Activated CD8-positive, alpha-beta memory T cell treated with anti-CD3 and anti-CD28 coated beads for 1 hour (primary cell): Measurements from ENCODE around the gene CAP1.
"Not testable (repeated sequence)": the region's sequence is repeated elsewhere in the genome, so short reads cannot be mapped to it uniquely, and the experiment has no call there.

Source experiments
- DNase-seq, 2 donors: peaks; one replicate each; pipeline ENCODE4 v3.0.0-alpha.2; 2020; ENCODE audit warnings: low read depth in 1 of 2; ENCODE audit errors: extremely low read depth in 1 of 2

CAP1 gene, protein sequence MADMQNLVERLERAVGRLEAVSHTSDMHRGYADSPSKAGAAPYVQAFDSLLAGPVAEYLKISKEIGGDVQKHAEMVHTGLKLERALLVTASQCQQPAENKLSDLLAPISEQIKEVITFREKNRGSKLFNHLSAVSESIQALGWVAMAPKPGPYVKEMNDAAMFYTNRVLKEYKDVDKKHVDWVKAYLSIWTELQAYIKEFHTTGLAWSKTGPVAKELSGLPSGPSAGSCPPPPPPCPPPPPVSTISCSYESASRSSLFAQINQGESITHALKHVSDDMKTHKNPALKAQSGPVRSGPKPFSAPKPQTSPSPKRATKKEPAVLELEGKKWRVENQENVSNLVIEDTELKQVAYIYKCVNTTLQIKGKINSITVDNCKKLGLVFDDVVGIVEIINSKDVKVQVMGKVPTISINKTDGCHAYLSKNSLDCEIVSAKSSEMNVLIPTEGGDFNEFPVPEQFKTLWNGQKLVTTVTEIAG

DNA sequence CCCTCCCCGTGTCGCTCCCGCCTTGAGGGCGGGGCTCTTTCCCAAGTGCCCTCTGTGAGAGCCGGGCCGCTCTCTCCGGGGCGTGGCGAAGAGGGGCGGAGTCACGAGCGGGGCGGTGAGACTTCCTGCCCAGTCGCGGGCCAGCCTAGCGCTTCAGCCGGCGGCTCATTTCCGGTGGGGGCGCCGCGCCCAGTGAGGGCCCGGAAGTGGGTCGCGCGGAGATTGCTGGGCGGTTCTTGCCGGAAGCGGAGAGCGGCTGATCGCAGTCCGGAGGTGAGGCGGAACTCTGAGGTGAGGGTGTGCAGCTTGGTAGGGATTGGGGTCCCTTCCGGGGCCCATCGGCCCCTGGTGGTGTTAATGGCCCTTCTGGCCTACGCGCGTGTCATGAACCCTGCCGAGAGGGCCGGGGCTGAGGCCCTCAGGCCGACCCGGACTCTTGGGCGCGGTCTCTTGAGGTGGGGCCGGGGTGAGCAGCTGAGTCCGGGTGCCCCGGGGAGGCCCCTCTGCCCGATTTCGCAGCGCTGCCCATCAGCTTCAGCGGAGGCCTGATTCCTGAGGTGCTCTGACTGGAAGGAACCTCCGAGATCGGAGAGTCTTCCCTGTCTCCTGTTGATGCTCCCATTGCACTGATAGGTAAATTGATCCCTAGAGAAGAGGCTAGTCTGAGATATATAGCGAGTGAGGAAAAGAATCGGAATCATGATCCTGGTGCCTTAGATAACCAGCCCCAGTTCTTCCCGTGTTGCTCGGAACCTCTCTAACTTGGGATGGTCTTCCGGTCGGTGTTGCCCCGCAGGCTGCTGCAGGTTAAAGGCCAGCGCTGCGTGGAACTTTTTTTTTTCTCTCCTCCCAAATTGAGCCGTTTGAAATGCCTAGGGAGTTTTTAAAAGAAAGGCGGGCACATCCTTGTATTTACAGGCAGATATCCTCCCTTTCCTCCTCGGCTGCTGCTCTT lies at the start of gene CAP1:
Gene CAP1 (plus strand): TSS at position 219 of the 955 bp plus-strand sequence. CDS start 18,618 bp downstream, outside the sequence.
- peak; percentile 99 for DNase-seq

DNA sequence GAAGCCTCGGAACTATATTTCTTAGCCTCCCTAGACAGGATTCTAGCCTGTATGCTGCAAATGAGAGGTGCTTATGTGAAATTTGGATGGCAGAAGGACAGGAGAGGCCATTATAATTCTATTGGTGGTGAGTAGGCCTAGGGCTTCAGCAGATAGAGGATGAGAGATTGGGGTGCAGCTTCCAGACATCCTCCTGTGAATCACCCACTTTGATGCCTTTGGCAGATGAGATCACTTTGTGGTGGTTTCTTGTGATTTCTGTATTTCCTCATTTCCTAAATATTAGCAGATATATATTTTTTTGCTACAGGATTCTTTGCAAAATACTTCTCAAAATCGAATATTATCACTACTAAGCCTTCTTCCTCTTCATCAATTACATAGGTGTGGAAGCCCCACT lies 48.3 kb upstream of the CAP1 start:
- DNase-seq = no peak

DNA sequence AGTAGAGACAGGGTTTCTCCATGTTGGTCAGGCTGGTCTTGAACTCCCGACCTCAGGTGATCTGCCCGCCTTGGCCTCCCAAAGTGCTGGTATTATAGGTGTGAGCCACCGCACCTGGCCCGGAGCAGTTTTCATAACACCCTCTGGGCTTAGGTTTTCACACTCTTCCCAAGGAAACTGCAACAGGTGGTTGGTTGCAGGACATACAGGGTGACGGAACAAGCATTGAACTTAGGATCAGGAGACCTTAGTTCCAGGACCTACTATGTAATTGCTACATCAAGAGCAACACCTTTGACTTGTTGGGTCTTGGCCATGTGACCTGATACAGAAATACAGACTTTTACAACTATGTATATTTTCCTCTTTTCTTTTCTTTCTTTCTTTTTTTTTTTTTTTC lies 47.6 kb upstream of the CAP1 start:
- no peak for DNase-seq

DNA sequence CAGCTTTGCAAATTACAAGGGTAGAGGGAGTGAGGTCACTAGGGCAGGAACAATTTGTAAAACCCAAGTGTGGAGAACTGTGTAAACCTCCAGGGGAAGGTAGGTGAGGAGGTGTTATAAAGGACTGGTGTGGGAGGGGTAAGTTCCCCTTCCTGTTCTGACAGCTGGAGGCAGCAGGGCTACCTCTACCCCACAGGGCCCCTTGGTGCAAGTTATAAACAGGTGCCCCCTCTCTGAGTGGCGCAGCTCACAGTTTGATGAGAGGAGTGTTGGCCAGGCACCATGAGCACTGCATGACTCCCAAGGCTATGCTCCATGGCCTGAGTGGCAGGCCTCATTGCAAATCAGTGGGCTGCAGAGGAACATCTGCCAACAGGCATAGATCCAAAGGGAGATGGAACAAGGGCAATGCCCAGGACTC lies 44.5 kb upstream of the CAP1 start:
- DNase-seq = no peak

DNA sequence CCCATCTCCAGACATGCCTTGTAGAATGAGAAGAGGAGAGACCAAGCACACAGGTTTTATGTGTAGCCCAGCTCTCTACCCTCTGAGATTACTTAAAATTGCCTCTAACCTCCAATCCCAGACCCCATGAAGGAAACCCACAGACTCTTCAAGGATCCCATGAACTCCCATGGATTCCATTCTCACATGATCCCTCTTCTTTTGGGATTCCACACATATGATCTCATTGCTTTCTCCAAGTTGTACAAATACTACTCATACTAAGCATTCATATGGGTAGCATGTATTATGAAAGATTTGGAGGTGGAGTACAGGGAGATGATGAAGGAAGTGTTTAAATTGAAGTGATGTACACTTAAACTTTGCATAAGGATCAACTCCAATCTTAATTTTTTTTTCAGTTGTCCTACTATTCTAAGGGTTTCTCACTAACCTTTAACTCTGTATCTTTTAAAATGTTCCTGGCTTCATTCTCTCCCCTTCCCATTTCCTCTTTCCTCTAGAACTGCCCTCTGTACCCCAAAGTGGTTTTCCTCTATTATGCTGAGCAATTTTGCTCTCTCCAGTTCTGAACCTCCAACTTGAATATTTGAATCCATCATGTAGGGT lies 44.0 kb upstream of the CAP1 start:
- DNase-seq = no peak

DNA sequence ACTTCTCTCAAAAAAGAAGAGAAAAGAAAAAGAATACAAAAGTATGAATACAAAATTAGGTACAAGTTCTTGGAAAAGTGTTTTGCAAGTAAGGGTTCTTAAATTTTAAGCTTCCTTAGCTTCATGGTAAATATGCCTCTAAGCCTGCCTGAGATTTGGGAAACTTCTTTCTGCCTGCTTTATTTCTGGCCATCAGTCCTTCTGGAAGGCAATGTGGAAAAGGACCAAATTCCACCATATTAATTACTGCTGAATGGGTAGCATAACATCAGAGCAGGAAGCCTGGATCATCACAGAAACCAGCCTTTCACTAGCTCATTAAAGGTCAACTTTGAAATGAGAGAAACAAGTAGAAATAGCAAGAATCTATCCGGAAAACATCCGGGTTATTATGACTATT lies 39.1 kb upstream of the CAP1 start:
- DNase-seq = no peak

DNA sequence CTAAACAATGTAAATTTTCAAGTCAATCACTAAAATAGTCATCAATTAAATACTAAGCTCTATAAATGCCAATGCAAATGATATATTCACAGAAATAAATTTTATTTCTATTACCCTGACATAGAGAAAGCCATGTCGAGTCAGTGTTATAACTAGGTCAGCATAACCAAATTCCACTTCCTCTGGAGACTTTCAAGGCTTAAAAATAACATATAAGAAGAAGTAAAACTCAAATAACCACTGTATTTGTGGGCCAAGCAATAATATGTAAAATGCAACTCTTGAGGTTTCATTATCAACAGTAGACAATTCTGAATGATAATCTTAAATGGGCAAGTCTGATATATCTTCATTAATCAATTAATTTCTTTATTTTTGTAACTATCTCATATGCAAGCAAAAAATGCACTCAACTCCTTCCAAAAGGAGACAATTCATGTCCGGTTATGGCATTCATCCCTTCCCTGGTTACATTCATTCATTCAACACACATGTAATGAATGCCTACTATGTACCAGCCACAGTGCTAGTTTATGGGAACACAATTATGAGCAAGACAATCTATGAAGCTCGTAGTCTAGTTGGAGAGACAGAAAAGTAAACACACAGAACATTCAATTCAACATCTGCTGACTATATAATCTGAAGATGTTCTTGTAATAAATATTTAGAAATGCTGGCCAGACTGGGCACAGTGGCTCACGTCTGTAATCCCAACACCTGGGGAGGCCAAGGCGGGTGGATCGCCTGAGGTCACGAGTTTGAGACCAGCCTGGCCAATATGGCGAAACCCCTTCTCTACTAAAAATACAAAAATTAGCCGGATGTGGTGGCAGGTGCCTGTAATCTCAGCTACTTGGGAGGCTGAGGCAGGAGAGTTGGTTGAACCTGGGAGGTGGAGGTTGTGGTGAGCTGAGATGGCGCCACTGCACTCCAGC lies 37.1 kb upstream of the CAP1 start:
- no peak for DNase-seq

DNA sequence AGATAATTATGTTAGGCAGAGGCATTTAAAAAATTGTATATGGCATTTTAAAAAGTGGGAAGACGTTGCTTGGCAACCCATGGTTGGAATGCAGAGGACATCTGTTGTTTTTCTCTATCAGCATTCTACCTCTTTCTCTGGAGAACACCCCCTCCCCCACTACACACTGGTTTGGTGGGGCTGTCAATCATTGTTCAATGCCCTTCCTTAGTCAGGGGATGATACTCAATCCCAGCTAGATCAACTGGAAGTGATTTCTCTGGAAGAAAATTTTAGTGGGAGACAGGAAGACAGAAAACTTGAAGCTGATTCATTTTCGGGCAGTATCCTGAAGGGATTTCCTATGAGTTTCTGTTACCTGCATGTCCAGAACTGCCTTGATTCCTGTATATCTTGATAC lies 35.7 kb upstream of the CAP1 start:
- DNase-seq = no peak

DNA sequence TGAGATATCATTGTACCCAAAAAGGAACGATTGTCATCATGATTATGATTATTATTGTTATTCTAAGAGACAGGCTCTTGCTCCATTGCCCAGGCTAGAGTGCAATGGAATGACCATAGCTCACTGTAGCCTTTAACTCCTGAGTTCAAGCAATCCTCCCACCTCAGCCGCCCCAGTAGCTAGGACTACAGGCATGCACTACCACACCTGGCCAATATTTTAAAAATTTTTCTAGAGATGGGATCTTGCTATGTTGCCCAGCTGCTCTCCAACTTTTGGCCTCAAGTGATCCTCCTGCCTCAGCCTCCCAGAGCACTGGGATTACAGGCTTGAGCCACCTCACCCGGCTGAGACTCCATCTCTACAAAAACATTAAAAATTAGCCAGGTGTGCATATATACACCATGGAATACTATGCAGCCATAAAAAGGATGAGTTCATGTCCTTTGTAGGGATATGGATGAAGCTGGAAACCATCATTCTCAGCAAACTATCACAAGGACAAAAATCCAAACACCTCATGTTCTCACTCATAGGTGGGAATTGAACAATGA lies 33.0 kb upstream of the CAP1 start:
- DNase-seq = not testable (repeated sequence)

DNA sequence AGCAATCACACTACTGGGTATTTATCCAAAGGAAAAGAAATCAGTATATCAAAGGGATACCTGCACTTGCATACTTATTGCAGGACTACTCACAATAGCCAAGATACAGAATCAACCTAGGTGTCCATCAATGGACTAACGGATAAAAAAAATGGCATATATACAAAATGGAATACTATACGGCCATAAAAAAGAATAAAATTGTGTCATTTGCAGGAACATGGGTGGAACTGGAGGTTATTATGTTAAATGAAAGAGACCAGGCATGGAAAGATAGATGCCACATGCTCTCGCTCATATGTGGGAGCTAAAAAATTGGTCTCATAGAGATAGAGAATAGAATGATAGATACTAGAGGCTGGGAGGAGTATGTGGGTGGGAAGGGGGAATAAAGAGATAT lies 29.3 kb upstream of the CAP1 start:
- no peak for DNase-seq

DNA sequence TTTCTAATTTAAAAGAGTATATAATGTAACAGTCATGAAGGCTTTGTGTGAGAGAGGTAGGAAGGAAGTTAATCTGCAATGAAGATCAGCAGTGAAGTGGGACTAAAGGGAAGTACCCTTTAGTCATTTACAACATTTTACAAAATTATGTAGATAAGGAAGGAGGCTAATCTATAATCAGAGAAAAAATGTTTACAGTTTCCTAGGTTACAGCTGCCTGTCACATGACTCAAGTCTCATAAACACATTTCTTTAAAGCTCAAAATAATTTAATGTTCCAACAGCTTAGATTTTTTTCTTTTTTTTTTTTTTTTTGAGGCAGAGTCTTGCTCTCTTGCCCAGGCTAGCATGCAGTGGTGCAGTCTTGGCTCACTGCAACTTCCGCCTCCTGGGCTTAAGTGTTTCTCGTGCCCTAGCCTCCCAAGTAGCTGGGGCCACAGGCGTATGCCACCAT lies 26.2 kb upstream of the CAP1 start:
- DNase-seq = no peak

DNA sequence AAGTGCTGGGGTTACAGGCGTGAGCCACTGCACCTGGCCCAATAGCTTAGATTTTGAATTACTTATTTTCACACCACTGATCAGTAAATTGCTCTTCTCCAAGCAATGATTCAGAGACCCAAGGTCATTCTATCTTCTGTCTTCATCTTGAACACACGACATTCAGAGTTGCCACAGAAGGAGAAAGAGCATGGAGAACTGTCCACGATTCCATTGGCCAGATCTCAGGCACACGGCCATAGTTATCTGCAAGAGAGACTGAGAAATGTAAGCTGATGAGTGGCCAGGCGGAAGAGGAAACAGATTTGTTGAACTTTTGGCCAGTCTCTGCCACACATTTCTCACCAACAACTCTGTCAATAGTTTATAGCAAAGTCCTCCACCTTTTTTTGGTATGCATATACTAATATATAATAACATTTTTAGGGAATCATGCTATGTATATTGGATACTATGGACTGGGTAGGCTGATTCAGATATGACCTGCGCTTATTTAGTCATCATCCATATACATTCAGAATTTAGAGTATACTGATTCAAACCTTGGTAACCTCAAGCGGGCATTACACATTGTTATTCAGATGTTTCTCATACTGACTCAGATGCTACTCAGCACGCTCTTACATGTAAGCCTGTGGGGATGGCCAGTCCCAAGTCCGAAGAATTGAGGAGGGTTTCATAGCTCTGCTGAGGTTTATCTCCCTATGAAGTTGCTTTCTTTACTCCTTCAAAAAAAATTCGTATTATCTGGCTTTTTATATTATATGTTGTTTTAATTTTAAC lies 25.5 kb upstream of the CAP1 start:
- no peak for DNase-seq

DNA sequence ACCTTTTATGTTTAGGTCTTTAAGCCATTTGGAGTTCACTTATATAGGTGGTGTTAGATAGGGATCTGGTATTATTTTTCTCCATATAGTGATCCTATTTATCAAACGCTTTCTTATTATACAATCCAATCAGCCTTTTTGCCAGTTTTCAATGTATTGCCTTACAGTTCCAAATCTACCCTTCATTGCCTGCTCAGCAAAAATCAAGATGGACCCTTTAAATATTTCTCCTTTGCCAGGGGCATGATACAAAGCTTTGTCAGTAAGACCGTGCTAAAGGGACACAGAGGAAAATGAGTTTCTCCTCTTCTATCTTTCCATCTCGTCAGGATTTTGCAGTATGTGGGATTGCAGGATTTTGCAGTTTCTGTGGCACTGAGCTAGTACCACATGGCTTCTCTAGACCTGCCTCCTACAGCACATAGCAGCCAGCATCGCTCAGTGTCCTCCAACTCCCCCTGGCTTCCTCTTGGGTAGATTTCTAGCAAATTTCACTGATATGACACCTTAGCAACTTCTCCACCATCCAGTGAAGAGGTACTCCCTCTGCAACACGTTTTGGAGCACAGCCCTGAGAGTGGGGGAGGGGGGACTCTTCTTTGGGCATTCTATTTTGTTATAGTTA lies 22.5 kb upstream of the CAP1 start:
- no peak for DNase-seq

DNA sequence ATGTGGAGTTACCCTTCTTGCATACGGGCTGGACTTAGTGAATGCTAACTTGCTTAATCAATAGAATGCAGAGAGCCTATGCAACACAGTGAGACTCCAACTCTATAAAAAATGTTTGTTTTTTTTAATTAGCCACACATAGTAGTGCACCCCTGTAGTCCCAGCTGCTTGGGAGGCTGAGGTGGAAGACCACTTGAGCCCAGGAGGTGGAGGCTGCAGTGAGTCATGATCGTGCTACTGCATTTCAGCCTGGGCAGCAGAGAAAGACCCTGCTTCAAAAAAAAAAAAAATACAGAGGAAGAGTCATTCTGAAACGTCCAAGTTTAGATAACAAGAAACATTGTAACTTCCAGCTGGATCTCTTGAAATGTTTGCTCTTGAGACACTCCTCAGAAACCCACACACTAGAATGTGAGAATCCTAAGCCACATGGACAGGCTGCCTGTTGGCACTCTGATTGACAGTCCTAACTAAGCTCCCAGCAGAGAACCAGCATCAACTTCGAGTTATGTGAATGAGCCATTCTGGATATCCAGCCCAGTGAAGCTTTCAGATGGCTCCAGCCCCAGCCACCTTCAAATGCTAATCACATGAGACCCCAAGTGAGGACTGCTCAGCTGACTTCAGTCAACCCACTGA lies 20.0 kb upstream of the CAP1 start:
- DNase-seq = no peak

DNA sequence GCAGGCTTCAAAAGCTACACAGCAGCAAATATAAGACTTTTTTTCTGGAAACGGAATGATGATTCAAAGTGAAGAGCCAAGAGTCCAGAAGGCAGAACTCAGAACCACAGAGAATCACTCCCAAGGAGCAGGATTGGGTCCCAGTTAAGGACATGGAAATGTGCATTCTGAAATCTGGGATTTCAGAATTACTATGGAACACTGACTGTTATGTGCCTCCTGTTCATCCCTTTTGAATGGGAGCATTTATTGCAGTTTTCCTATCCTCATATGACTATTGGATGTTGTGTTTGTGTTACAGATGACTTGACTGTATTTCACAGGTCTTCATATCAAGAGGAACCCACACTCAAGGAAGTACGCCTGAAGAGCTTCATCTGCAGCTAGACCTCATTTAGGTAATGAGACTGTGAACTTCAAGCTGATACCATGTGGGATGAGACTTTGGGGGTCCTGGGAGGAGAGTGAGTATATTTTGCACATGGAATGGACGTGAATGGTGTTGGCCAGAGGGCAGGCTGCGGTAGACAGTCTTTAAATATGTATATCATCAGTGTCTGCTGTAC lies 17.1 kb upstream of the CAP1 start:
- no peak for DNase-seq

DNA sequence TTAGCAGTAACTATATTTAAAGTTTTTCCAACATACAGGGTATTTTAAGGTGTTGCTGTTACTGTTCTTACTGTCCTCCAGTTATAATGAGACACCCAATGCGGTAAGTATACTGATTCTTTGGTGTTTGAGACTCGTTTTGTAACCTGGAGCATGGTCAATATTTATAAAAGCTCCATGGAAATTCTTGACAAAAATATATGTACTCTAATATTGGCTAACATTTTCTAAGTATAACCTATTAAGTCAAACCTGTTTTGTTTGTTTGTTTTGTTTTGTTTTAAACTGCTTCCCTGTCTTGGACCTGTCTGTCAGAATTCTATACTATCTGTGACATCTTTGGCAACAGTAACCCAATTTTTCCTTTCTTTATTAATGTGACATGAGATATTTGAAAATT lies 15.9 kb upstream of the CAP1 start:
- DNase-seq = no peak

DNA sequence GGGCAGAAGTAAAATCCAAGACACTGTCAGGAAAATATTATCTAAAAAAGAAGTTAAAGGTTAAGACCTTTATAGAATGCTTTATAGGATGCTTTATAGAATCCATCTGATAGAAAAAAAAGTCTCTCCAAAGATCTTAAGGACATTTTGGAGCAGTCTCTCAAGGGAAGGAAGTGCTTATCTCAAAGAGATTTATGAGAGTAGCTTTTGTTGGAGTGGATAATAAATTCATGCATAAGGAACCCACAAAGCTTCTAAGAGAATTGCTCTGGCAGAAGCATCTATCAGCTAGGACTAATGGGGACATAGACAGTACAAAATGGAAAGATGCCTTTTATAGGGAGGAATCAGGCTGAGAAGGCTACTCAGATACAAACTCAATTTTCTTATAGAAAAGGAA lies 12.9 kb upstream of the CAP1 start:
- DNase-seq = no peak

DNA sequence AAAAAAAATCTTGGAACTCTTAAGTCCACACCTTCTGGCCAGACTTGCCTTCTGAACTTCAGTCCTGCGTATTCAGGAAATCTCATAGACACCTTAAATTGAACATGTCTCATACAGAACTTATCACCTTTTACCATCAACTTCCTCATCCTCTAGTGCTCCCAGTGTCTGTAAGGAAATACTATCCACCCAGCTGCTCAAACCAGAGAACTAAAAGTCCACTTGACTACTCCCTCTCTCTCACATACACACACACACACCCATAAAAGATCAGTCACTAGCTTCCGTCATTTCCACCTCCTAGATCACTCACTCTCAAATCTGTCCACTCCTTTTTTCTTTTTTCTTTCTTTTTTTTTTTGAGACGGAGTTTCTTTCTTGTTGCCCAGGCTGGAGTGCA lies 10.9 kb upstream of the CAP1 start:
- DNase-seq = no peak
